SK-N-MC (cell line): Measurements from ENCODE around the gene AP1M1.

ENCODE experiments used
- DNase-seq: peaks from one replicate; pipeline ENCODE4 v3.0.0-alpha.2; 2011; ENCODE audit warnings: low read depth, low spot score
- H3K27ac ChIP-seq: fragments of 200-600 bp; sonication (generic); 2 replicates; pipeline ENCODE4 v1.5.1; 2016; ENCODE audit warnings: mixed run types
- H3K36me3 ChIP-seq: fragments of 200-600 bp; sonication (generic); 2 replicates; pipeline ENCODE4 v1.6.1; 2017; ENCODE audit warnings: antibody characterized with exemption, low read length, mixed read lengths; ENCODE audit not compliant: insufficient read depth
- H3K4me3 ChIP-seq: fragments of 200-600 bp; sonication (generic); 2 replicates; pipeline ENCODE4 v1.5.1; 2016
- H3K9ac ChIP-seq: fragments of 200-600 bp; sonication (generic); 2 replicates; pipeline ENCODE4 v1.8.0; 2017; ENCODE audit warnings: mixed run types, mixed read lengths; ENCODE audit not compliant: insufficient read length
- H3K9me3 ChIP-seq: fragments of 200-600 bp; sonication (generic); 2 replicates; pipeline ENCODE4 v1.6.1; 2017; ENCODE audit warnings: low read depth, mild to moderate bottlenecking, antibody characterized with exemption, low read length, moderate library complexity, mixed read lengths
- EZH2 ChIP-seq: fragments of 200-600 bp; sonication (generic); IDR thresholded peaks from one replicate; pipeline ENCODE4 v1.6.1; 2017; ENCODE audit warnings: antibody characterized with exemption
- FOXP2 ChIP-seq: optimal IDR thresholded peaks from 2 replicates; pipeline ENCODE3; 2011; ENCODE audit warnings: mild to moderate bottlenecking, moderate library complexity; ENCODE audit not compliant: insufficient read depth; ENCODE audit errors: extremely low read length, control extremely low read depth
- POLR2AphosphoS5 ChIP-seq: IDR thresholded peaks from 2 replicates; pipeline ENCODE4 v1.6.1; 2012; ENCODE audit warnings: mild to moderate bottlenecking, low read depth, low read length, borderline replicate concordance

The AP1M1 gene

DNA sequence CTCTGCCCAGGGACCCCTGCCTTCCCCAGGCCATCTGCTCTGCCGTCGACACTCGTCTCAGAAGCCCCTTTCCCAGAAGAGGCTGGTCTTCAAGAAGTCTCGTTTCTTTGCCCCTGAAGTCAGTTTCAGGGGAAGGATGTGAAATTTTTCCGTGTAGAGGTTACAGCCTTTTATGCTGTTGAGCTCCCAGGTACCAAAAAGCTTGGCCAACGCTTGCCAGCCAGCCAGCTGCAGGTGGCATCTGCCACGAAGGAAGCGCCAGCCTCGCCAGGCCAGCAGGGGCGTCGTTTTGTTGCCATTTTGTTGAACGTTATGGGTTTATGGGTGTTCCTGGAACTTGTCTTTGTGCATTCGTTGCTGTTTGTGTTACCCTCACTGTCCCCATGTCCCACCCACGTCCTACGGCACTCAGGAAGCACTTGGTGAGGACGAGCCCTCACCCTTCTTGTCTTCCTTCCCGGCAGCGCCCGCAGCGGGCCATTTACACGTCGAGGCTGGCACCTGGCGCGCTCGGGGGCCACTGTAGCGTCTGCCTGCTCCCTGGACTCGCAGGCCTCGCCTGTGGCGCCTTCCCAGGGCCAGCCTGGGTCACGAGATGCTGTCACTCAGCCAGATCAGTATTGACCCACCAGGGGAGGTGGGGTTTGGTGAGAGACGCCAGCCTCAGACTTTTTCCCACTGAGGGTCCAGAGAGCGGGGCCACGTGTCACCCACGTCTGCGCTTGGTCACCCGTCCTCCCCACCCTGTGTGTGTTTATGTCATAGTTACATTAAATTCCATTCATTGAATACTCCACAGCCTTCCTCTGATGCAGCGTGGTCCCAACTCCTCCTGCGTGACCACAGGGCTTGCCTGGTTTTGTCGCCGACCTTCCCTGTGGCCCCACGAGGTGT is 37.1 kb downstream of the AP1M1 start:
- no peak overlapping the region for H3K27ac ChIP-seq
- peaks cover 5% of the 10 kb centered on the region; the same call in 1 of the 2 replicates for H3K36me3 ChIP-seq
- DNase-seq, result no peak
- no peak for TF ChIP-seq POLR2AphosphoS5
- no peak for TF ChIP-seq EZH2
- no peak for TF ChIP-seq FOXP2
- H3K9ac ChIP-seq, result no peak overlapping the region
- no peak overlapping the region for H3K4me3 ChIP-seq
- no peaks in the 10 kb centered on the region for H3K9me3 ChIP-seq

DNA sequence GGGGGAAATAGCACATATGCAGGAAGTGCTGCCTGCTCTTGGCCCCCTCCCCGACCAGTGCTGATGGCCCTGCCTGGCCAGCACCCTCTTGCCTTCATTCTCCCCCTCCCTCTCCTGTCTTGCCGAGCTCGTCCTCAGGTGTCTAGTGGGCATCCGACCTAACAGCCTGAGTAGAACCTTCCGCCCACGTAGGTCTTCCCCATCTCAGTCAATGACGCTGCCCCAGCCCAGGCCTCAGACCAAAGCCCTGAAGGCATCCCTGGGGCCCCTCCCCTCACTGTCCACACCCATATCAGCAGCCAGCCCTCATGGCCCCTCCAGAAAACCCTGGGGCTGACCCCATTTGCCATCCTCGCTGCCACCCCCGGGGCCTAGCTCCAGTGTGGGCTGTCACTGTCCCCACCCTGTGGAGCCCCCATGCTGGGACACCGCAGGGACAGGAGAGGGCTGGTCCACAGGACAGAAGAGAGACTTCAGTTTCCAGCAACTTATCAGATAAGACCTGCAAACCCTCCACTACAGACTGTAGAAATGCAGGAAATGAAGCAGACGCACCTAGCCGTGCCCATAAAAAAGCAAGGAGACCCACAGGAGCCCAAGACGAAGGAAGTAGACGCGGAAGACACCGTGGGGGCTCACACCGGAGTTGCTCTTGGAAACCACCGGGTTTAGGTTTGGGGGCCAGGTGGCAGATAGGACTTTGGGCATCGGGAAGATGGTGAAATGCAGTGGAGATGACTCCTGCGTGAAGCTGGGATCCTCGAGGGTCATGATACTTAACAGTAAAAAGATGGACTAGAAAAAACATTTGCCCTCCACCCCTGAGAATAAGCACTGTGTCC is 38.3 kb downstream of the AP1M1 start:
- H3K27ac ChIP-seq, result no peak overlapping the region

DNA sequence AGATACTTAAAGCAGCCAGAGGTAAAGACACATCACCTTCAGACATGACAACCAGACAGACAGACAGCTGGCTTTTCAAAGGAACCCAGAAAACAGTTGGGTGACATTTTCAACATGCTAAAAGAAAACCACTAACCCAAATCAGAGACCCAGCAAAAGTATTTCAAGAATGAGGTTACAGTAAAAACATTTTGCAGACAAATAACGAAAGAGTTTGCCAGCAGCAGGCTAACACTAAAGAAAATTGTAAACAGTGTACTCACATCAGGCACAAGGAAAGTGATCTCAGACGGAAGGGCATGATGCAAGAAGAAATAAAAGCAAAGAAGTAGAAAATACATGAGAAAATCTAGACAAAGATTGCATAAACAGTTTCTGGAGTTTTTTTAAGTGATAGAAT is 46.4 kb downstream of the AP1M1 start:
- DNase-seq, result no peak
- H3K9ac ChIP-seq, result no peak overlapping the region
- no peak overlapping the region for H3K27ac ChIP-seq
- H3K4me3 ChIP-seq, result no peak overlapping the region
- H3K9me3 ChIP-seq, result no peaks in the 10 kb centered on the region
- no peak for TF ChIP-seq EZH2
- no peak for TF ChIP-seq POLR2AphosphoS5
- TF ChIP-seq FOXP2, result no peak
- H3K36me3 ChIP-seq, result no peaks in the 10 kb centered on the region

More for the DNA sequence above, 38.3 kb downstream of the AP1M1 start:
- no peaks in the 10 kb centered on the region for H3K9me3 ChIP-seq
- no peak overlapping the region for H3K4me3 ChIP-seq
- peaks cover 2% of the 10 kb centered on the region; the same call in 1 of the 2 replicates for H3K36me3 ChIP-seq
- no peak for DNase-seq
- TF ChIP-seq POLR2AphosphoS5 (no peak), FOXP2 (no peak), EZH2 (no peak)
- H3K9ac ChIP-seq, result no peak overlapping the region

DNA sequence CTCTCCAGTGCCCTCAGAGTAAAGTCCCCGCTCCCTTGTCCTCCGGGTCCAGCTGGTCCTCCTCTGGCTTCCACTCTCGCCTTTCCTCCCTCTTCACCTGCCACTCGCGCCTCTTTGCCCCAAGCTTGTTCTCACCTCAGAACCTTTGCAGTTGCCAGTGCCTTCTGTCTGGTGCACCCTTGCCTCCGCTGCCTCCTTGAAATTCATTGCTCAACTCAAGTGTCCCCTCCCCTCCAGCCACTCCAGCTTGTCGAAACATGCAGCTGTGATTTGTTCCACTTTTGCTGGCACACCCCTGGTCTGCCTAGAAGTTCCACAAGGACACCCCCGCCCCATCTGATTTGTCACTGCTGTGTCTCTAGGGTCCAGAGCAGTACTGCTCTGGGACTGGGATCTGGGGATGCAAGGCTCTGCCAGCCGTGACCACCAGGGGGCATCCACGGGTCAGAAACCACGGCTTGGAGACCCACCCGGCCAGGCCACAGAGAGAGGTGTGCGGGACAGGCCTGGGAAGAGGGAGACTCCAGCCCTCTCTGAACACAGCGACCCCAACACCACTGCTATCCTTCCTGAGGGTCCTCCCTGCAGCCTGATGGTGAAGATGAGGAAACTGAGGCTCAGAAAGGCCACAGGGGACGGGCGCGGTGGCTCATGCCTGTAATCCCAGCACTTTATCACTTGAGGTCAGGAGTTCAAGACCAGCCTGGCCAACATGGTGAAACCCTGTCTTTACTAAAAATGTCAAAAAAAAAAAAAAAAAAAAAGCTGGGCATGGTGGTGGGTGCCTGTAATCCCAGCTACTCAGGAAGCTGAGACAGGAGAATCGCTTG is 49.9 kb downstream of the AP1M1 start:
- Histone ChIP-seq H3K4me3 (no peak overlapping the region), H3K9ac (no peak overlapping the region), H3K9me3 (no peaks in the 10 kb centered on the region), H3K27ac (no peak overlapping the region), H3K36me3 (no peaks in the 10 kb centered on the region)
- TF ChIP-seq FOXP2 (no peak), POLR2AphosphoS5 (no peak), EZH2 (no peak)
- DNase-seq, result no peak

DNA sequence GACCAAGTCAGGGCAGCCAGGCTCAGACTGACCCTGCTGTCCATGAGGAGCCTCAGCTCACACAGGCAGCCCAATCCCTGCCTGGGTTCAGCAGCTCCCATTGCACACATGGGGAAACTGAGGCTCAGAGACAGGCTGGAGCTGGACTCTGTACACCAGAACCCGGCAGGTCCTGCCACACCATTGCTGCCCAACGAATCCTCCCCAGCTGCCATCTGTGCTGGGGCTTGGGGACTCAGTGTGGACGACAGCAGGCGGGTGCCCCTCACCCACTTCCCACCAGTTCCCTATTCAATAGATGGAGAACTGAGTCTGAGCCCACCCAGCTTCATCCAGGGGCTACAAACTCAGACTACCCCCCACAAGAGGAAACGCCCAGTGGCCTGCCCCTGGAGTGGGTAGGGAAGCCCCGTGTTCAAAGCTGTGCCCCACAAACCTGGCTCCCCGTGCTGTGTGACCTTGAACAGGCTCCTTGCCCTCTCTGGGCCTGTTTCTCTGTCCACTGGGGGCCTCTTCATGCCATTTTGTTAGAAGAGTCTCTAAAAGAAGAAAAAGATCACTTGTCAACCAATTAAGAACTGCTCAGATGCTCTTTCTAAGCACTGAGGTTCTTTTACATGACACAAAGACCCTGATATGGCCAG is 50.8 kb downstream of the AP1M1 start:
- Histone ChIP-seq H3K4me3 (no peak overlapping the region), H3K27ac (no peak overlapping the region), H3K9ac (no peak overlapping the region), H3K36me3 (no peaks in the 10 kb centered on the region), H3K9me3 (no peaks in the 10 kb centered on the region)
- DNase-seq, result no peak
- TF ChIP-seq EZH2 (no peak), FOXP2 (no peak)

DNA sequence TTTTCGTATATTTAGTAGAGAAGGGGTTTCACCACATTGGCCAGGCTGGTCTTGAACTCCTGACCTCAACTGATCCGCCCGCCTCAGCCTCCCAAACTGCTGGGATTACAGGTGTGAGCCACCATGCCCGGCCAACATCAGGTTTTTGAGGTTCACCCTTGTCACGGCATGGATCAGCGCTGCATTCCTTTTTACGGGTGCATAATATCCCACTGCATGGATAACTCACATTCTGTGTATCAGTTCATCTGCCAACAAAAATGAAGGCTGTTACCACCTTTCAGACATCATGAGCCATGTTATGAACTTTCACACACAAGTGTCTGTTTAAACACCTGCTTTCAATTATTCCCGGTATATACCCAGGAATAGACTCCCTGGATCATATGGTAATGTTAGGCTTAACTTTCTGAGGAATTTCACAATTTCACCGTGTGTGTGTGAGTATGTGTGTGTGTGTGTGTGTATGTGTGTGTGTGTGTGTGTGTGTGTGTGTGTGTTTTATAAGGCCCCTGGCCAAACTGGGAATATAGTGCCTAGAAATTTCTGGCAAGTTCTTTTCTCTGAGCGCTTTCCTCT is 52.2 kb downstream of the AP1M1 start:
- Histone ChIP-seq H3K36me3 (no peaks in the 10 kb centered on the region), H3K9ac (no peak overlapping the region), H3K4me3 (no peak overlapping the region), H3K9me3 (no peaks in the 10 kb centered on the region), H3K27ac (no peak overlapping the region)
- DNase-seq, result no peak
- no peak for TF ChIP-seq POLR2AphosphoS5
- TF ChIP-seq EZH2, result no peak
- no peak for TF ChIP-seq FOXP2

DNA sequence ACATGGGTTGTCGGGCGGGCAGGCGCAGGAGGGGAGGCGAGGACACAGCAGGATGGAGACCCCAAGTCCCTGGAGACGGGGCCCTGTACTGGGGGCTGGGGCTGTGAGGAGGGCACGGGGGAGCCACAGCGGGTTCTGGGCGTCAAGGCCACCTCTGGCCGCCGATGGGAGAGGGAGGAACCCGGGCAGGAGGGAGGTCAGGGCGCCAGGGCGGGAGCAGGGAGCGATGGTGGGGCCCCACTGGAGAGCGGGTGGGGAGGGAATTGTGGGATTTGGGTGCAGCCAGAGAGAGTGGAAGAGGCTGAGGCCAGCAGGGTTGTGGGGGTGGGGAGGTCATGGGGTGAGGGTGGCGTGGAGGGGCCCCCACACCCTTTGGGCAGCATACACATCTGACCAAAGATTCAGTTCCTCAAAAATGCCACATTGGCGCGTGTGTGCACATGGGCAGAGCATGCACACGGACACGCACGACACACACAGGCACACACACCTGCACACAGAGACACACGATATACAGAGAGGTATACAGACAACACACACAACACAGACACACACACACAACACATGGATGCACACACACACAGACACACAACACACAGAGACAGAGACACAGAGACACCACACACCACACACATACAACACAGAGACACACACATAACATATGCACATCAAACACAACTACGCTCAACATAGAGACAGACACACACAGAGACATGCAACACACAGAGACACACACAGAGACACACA is 54.9 kb downstream of the AP1M1 start:
- Histone ChIP-seq H3K9ac (no peak overlapping the region), H3K27ac (no peak overlapping the region), H3K9me3 (no peaks in the 10 kb centered on the region), H3K4me3 (no peak overlapping the region), H3K36me3 (no peaks in the 10 kb centered on the region)
- TF ChIP-seq EZH2 (no peak), FOXP2 (no peak), POLR2AphosphoS5 (no peak)
- DNase-seq, result no peak
